NAMALWA (cell line): ENCODE data around the gene STK40.

Source experiments
- DNase-seq: peaks from one replicate; pipeline ENCODE4 v3.0.0-alpha.2; 2015; ENCODE audit warnings: low spot score

Gene STK40

DNA sequence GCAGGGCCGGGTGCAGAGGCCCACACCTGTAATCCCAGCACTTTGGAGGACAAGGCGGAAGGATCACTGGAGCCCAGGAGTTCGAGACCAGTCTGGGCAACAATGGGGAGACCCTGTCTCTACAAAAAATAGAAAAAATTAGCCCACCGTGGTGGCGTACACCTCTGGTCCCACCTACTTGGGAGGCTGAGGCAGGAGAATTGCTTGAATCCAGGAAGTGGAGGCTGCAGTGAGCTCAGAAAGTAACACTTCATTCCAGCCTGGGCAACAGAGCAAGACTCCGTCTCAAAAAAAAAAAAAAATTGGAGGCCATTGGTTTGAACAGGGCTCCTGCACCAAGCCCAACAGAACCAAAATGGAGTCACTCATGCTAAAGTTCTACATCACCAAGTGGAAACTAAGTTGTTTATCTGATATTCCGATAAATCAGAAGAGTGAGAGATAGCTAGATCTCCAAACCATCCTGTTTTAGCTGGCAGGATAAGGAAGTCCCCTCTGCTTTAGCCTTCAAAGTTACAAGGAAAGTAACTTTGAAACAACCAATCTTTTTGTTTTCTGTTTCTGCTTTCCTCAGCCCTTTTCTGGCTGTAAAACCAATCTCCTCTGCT lies 12.8 kb upstream of the STK40 start:
- no peak for DNase-seq

DNA sequence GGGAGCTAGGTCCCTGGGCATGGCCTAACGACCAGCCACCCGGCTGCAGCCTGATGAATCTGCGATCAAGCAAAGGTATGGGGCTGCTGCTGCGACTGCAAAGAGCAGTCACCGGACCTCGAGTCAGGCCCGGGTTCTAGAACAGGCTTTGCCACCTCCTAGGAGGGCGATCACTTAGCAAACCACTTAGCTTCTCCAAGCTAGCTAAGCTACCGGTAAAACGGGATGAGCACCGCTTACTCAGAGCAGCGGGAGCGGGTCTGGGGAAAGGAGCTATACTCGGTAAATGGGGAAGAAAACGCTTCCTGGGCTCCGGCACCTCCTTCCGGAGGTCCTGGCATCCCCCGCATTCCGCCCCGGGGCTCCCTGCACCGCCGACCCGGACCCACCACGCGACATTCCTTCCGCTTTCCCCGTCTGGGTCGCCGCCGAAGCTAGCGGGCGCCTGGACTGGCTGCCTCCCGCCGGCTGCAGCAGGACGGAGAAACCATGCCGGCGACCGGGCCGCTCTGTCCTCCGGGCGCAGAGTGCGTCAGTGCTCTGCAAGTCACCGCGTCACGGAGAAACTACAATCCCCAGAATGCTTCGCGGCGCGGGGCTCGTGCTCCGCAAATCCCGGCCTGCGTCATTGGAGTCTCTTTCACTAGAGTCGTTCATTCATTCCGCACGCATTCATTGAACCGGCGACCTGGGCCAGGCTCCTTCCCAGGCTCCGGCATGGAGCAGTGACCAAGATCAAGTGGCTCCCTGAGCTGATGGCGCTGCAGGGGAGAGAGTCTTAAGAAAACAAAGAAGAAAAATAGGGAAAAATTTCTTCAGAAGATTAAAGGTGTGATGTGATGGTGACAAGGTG lies 11.9 kb upstream of the STK40 start, which contains the start of gene LSM10:
Gene LSM10, minus strand, starts transcription at position 531 of the 853 bp plus-strand sequence. CDS start 3,779 bp downstream, outside the sequence.
- DNase-seq: peak; percentile 95

DNA sequence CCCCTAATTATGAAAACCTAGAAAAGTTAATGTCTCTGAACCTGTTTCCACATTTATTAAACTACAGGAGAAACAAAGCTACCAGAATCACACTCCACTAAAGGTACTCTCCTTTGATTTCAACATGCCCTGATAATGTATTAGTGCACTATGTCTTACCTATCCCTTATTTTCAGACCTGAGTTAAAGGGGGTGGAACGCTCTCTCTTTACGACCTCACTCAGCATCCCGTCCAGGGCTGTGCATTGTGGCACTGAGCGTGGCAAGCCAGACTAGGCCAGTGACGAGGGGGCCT lies 11.3 kb upstream of the STK40 start:
- DNase-seq: no peak

DNA sequence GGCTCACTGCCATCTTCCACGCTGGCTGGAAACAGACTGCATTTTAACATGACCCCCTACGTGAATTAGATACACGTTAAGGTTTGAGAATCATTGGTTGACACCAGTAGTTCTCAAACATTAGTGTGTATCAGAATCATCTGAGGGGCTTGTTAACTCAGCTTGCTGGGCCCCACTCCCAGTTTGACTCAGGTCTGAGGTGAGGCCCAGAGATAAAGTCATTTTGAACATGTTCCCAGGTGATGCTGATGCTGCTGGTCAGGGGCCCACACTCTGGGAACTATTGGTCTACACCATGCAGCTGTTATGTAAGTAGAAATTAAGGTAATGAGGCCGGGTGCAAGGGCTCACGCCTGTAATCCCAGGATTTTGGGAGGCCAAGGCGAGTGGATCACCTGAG lies 10.6 kb upstream of the STK40 start:
- no peak for DNase-seq

DNA sequence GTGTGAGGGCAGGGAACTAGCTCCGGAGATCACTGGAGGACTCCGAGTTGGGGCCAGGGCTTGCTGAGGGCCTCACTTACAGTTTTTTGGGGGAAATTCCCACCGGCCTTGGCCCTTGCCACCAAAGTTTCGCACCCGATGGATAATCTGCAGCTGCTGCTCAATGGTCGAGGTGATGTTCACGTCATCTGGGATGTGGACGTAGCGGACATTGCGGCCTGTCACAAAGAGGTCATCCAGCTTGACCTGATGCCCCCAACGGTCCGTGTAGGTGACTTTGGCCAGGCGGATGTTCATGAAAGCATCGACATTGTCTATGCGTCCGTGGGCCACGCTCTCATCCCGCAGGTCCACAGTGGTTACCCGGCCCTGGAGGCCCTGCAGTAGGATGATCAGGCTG lies 8.0 kb upstream of the STK40 start:
- DNase-seq: no peak

DNA sequence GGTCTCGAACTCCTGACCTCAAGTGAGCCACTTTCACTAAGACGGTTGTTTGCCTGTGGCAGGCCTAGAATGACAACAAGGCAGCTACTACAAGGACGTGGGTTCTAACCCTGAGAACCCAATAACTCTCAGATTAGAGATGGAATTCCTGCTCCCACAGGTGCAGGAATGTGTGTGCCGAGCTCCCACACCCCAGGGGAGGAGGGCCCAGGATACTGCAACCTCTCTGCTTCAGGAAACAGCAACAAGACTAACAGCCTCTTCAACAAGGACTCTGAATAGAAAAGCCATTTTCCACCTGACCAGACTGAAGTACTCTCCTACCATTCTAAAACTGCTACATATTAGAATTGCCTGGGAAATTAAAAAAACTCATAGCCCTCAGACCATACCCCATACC lies 7.1 kb upstream of the STK40 start:
- no peak for DNase-seq

DNA sequence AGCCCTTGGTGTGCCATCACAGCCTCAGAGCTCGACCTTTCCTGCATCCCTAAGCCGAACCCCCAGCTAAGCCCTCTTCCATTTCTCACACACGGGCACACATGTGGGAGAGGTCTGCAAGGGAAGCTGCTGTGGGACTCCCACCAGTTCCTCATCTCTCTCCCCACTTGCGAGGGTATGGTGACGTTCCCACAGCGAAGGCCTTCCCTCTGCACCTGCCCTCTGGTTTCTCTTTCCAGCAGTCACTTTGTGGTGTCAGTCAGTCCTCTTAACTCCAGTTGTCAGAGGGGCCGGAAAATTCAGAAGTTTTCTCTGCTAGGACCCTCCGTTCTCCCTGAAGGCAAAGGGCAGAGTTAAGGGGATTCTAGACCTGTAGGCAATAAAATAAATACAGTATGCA lies 5.5 kb upstream of the STK40 start:
- DNase-seq: peak; percentile 66

DNA sequence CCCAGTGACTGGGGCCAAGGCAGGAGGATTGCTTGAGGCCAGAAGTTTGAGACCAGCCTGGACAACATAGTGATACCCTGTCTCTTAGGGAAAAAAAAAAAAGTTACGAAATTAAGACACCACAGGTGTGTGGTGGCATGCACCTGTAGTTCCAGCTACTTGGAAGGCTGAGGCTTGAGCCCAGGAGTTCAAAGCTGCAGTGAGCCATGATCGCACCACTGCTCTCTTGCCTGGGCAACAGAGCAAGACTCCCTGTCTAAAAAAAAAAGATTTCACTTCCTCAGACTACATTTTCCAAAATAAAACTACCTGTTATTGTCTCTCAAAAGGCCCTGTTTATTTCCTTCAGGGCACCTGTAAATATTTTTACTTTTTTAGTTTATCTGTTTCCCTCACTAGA lies 4.7 kb upstream of the STK40 start:
- DNase-seq: peak; percentile 78

DNA sequence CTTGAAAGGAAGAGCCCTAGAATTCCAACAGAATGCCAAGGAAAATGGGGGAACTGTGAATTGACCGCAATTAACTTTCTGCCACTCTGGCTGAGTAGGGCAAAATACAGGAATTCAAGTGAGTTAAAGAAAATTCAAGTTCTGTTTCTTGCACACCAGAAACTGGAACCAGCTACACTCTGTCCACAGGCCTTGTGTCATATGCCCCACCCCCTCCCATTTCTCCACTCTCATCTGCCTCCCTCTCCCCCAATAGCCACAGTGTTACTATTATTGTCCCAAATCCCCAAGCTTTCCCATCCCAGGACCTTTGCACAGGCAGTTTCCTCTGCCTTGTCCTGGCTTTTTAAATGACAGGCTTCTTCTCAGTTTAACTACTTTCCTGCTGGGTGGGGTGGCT lies 4.3 kb upstream of the STK40 start:
- DNase-seq: peak; percentile 38

DNA sequence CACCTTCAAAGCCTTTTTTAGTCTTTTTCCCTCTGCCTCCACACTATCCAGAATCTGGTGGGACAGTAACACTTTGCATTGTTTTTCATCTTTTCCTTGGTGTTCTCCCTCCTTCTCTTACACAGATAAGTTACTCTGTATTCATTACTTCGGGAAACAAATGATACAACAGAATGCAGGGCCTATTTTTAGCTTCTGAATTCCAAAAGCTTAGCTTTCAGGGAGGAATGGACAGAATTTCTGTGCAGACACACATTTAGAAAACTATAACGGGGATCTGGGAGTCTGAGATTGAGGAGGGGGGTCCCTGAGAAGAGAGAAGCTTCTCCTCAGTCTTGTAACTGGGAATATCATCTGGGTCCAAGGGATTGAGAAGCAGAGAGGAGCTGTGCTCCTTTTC lies 3.5 kb upstream of the STK40 start:
- DNase-seq: no peak

DNA sequence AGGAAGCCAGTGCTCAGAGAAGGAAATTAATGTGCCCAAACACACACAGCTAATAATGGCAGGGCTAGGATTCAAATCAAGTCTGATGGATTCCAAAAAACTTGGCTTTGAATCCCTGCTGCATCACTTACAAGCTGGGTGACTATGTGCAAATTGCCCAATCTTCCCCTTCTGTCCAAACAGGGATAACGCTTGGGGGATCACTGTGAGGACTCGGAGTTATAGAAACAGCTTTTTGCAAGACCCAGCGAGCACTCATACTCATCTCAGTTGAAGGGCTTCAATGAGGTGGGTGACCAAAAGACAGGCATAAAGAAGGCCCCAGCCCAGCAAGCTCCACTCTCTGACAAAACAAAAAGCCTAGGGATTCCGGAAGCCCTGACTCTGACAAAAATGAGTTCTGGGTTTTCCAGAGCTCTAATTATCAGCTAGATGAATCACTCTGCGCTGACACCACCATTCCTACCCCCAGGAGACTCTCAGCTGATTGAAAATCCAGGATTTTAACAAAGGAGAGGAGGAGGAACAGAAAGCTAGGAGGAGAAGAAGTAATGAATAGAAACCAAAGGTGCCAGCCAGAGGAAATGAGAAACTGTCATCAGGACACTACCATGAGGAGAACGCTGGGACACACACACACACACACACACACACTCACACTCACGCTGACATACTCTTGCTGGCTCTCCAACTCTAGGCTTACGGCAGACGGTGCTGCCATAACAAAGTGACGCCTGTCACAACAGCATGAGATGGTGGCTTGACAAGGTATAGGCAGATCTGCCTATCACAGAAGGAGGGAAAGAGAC lies 1.6 kb upstream of the STK40 start:
- DNase-seq: no peak

DNA sequence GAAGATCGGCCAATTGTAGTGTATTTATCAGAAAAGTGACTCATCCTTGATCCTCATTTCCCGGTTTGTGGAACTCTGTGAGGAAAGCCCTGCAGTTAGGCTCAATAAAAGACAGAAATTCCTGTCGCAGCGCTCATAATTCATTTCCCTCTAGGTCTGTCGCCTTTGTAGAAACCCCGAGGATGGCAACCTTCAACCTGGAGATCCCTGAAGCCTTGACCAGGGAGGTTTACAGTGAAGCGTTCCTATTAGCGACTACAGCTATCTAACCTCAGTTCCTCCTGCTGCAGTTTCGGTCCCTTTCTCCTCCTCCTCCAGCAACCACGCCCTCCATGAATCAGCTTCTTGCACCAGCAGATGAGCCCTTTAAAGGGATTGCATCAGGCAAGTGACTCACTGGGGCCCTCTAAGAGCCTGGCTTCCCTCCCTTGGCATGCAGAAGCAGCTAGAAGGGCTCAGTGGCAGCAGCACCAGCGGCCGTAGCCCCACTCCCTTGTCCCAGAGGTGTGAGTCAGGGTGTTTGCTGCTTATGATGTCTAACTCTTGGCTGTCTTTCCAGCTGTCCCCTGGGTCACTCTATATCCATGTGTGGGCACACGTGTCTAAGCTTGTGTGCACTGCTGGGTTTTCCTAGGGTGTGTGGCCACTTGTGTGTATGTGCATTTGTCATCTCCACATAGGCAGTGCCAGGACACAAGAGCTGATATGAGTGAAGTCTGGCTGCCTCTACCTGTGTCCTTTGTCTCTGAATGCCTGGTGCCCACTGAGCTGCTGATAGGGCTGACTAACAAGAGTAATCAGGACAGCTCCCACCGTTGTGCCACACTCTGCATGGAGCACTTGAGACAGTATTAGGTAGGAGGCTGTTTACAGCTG lies 779 bp upstream of the STK40 start:
- DNase-seq: peak; percentile 99

DNA sequence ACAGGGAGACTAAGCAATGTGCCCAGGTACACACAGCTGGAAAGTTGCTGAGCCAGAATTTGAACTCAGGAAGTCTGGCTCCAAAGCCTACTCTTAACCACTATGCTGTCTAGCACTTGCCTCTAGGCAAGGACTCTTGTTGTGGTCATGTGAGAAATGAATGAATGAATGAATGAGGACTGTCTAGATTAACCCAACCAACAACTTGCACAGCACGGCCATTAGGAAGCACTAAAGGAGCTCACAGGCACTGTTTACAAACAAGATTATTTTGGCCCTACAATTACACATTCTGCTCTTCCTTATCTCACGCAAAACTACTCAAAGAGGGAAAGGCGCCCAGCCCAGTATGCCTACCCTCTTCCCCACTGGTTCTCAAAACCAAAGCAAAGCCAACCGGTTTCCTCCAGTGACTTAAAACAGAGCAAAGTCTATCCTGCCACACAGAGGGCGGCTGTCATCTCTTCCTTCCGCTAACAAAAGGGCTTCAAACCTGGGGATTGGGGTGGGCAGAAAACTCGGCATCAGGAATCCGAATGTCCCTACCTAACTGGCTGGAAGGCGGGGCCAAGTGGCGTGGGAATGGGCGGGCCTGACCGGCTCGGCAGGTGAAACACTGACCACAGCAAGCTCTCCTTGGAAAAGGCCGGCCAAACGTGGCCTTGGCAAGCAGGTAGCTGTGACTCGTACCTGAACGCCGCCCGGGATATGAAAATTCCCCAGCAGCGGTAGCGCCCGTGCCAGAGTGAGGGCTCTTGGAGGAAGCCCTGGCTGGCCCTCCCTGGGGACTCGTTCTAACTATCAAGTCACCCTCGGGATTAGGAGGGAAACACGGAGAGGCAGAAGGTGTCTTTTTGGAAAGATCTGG lies 948 bp downstream of the STK40 start:
- peak; percentile 52 for DNase-seq

DNA sequence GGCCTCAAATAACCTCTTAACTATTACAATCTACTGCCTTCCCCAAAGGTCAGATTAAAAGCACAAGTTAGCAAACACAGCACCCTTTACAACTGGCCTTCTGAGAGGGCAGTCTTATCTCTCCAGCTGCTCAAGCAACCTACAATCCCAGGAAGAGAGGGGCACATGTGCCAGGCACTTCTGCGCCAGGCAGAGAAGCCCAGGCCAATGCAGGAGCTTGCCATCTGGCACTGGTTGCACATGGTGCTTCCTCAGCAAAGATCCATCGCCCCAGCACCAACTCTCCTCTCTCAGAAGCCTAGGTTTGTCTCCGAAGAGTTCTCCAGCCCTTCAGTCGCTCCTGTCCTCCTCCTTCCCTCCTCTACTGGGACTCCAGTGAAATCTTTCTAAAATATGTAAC lies 2.5 kb downstream of the STK40 start:
- DNase-seq: no peak

DNA sequence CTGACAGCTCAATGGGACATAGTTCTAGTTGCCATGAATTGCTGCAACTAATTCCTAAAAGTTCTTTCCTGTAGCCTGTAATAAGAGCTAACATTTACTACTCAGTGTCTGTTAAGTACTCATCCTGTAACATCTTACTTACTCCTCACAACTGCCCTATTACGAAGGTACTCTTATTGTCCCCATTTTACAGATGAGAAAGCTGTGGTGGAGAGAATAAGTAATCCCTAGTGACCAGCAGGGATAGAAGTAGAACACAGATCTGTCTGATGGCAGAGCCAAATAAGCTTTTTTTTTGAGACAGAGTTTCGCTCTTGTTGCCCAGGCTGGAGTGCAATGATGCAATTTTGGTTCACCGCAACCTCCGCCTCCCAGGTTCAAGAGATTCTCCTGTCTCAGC lies 3.1 kb downstream of the STK40 start:
- DNase-seq: no peak

DNA sequence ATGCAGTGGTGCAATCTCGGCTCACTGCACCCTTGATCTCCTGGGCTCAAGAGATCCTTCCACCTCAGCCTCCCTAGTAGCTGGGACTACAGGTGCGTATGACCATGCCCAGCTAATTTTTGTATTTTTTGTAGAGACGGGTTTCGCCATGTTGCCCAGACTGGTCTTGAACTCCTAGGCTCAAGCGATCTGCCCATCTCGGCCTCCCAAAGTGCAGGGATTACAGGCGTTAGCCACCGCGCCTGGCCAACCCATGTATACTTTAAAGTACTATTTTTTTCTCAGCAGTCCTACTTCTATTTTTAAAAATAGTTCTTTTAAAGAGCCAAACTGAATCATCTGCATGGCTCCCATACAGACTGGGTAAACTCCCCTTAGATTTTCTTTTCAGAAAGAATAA lies 3.5 kb downstream of the STK40 start:
- no peak for DNase-seq

DNA sequence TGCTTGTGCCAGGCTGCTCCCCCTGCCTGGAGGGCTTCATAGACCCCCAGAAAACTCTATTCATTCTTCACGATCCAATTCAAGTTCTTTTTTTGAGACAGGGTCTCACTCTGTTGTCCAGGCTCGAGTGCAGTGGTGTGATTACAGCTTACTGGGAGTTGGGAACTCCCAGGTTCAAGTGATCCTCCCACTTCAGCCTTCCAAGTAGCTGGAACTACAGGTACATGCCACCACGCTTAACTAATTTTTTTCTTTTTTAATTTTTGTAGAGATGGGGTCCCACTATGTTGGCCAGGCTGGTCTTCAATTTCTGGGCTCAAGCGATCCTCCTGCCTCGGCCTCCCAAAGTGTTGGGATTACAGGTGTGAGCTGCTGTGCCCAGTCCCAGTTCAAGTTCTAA lies 4.3 kb downstream of the STK40 start:
- DNase-seq: no peak

DNA sequence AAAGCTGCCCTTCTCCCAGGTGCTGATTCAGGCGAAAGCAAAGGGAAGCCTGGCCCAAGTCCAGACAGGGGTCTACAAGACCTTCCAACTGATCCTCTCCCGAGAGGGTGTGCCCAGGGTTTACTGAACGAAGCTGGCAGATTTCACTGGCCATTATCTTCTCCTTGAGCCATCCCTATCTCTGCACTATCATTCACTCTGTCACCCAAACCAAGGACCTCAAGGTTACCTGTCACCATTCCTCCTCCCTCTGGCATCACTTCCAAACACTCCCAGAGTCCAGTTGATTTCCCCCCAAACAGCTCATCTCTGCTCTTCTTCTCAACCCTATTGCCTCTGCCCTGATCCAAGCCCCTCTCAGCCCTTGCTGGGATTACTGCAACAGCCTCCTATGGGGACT lies 4.9 kb downstream of the STK40 start:
- DNase-seq: no peak

DNA sequence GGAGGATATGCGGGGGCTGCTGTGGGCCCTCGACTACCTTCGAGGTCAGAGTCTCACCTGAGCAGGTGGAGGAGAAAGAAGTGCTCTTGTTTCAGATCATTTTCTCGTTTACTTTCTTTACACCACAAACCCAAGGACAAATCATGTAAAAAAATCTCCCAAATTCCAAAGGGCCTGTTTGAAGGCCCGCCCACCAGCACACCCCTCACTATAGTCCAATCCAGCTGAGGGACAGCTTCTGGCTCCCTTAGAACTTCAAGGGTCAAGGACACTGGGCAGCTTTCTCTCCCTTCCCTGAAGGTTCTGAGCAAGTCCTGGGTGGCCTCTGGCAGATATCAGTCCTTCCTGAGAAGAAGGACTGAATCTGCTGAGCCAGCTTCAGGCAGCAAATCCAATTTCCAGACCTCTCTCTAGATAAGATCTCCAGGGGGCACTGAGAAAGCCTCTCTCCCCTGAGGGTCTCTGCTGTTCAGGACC lies 5.5 kb downstream of the STK40 start:
- DNase-seq: no peak

DNA sequence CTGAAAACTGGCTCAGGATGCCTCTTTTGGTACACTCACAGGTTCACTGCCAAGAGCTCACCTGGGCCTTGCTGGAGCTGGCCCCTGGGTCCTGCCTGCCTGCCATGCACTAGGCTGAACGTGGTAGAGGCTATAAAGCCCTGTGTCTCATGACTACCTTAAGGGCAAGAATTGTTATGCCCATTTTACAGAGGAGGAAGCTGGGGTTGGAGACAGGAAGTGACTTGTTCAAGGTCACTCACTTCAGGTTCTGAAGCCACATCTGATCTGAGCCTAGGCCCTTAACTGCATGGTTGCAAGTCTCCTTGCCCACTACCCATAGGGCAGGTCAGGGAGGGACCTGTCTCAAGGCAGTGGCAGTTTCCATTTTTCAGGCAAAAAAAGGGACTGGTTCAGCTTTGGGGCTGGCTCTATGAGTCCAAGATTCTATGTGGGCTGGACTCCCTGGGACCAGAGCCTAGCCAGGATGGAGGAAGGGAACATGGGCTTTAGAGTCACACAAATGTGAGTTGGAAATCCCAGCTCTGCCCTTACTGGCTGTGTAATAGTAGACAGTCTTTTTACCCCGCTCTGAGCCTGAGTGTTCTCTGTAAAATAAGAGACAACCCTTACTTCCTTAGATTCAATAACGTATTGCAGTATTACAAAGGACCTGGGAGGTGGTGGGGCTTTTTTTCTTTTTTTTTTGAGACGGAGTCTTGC lies 7.8 kb downstream of the STK40 start:
- DNase-seq: peak; percentile 36
